OCI-LY7 (cell line): Measurements from ENCODE around the gene CCDC60. TPM values are rescaled to one million over a fixed set of nuclear protein-coding genes. Genes with fewer than 3 reads are reported as not detected.

Experiments
- BruUV-seq: library from RNA; stranded (reverse); fragments of 400-500 nt; replicated peaks from 2 replicates; lab custom pipeline; 2021; lab: Mats Ljungman, UMichigan
- CTCF ChIA-PET: fragments of 300-600 bp; sonication (Branson Sonifier 250); formaldehyde crosslinking; loops from one replicate; lab custom pipeline; 2022; ENCODE audit warnings: antibody characterized with exemption; ENCODE audit not compliant: unreplicated experiment; lab: Charles Lee
- POLR2A ChIA-PET: fragments of 300-600 bp; sonication (Branson Sonifier 250); formaldehyde crosslinking; loops from one replicate; lab custom pipeline; 2022; ENCODE audit warnings: antibody characterized with exemption; lab: Charles Lee
- DNase-seq: peaks from one replicate; pipeline ENCODE4 v3.0.0-alpha.2; 2015; ENCODE audit warnings: low spot score
- H2AFZ ChIP-seq: fragments of 200-600 bp; sonication (generic), shearing (Covaris generic); 2 replicates; pipeline ENCODE4 v1.6.1; 2014; ENCODE audit warnings: mild to moderate bottlenecking, antibody characterized with exemption, low read length, moderate library complexity
- H3K27ac ChIP-seq: fragments of 200-600 bp; sonication (generic); 2 replicates; pipeline ENCODE4 v1.5.1; 2014; ENCODE audit warnings: mixed run types, low read depth, mild to moderate bottlenecking, moderate library complexity, low read length, inconsistent platforms; ENCODE audit not compliant: poor library complexity, severe bottlenecking
- H3K36me3 ChIP-seq: fragments of 200-600 bp; sonication (generic); 2 replicates; pipeline ENCODE4 v1.6.1; 2014; ENCODE audit warnings: mild to moderate bottlenecking, antibody characterized with exemption, low read length, moderate library complexity, mixed read lengths; ENCODE audit not compliant: insufficient read depth
- H3K4me1 ChIP-seq: fragments of 200-600 bp; sonication (generic); 2 replicates; pipeline ENCODE4 v1.5.1; 2014; ENCODE audit warnings: mild to moderate bottlenecking, low read length; ENCODE audit not compliant: insufficient read depth, poor library complexity, severe bottlenecking
- H3K4me2 ChIP-seq: fragments of 200-600 bp; sonication (generic); 2 replicates; pipeline ENCODE4 v1.6.1; 2014; ENCODE audit warnings: mild to moderate bottlenecking, low read length
- H3K4me3 ChIP-seq: fragments of 200-600 bp; sonication (generic); 2 replicates; pipeline ENCODE4 v1.5.1; 2014; ENCODE audit warnings: mild to moderate bottlenecking, low read depth, low read length; ENCODE audit not compliant: poor library complexity, severe bottlenecking
- H3K79me2 ChIP-seq: fragments of 200-600 bp; sonication (generic); 2 replicates; pipeline ENCODE4 v1.6.1; 2016; ENCODE audit warnings: low read depth, mild to moderate bottlenecking, low read length, moderate library complexity, mixed read lengths; ENCODE audit not compliant: insufficient read depth
- H3K9me2 ChIP-seq: fragments of 200-600 bp; sonication (generic); 2 replicates; pipeline ENCODE4 v1.6.1; 2016; ENCODE audit warnings: mild to moderate bottlenecking, low read length, mixed read lengths; ENCODE audit not compliant: insufficient read depth
- H3K9me3 ChIP-seq: fragments of 200-600 bp; sonication (generic); 2 replicates; pipeline ENCODE4 v1.6.1; 2014; ENCODE audit warnings: mild to moderate bottlenecking, mixed run types, low read length, mixed read lengths
- H4K20me1 ChIP-seq: fragments of 200-600 bp; sonication (generic); 2 replicates; pipeline ENCODE4 v1.6.1; 2014; ENCODE audit warnings: mild to moderate bottlenecking, antibody characterized with exemption, low read length, moderate library complexity, mixed read lengths; ENCODE audit not compliant: insufficient read depth
- CTCF ChIP-seq: fragments of 200-600 bp; sonication (generic); conservative IDR thresholded peaks from 2 replicates; pipeline ENCODE4 v1.5.1; 2014; ENCODE audit warnings: mild to moderate bottlenecking, antibody characterized with exemption, low read length, moderate library complexity, mixed read lengths
- EZH2phosphoT487 ChIP-seq: fragments of 200-600 bp; sonication (generic); IDR thresholded peaks from 2 replicates; pipeline ENCODE4 v1.6.1; 2018; ENCODE audit warnings: low read depth, borderline replicate concordance, mild to moderate bottlenecking, mixed run types, antibody characterized with exemption, low read length, moderate library complexity, mixed read lengths
- intact Hi-C: fragments of 100-400 bp; cut with micrococcal nuclease; formaldehyde crosslinking; loops from one replicate; pipeline ENCODE4 v1.10.0; 2022; ENCODE audit not compliant: unreplicated experiment
- total RNA-seq, 2 experiments: library from RNA; depleted of rRNA in 1 of 2; stranded (reverse); fragments of >200 nt in 1 of 2; shearing (Covaris generic) in 1 of 2; gene quantifications; 2 replicates each; pipeline ENCODE4 v1.2.3, GENCODE V29; 2014 to 2022

CCDC60 gene
- total RNA-seq, 2 experiments from 2014 or later: not detected

DNA sequence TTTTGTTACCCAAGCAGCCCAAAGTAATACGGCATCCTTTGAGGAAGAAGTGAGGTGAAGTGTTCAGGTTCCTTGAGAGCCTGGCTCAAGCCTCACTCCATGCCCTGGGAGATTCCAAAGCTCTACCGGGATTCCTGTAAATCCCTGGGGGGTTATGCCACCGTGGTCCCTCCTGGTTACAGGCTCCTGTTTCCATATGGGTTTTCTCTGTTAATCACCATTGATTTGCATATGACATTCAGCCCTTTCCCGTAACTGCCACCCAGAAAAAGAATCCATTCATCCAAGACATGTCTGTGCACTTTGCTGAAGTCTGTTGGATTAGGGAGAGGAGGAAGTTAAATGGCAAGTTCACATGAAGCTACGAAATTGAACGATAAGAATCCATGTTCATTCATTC lies 27.9 kb upstream of the CCDC60 start:
- Histone ChIP-seq H3K4me2 (no peak overlapping the region), H3K27ac (no peak overlapping the region), H3K9me3 (no peaks in the 10 kb centered on the region), H2AFZ (no peak overlapping the region), H4K20me1 (no peaks in the 10 kb centered on the region), H3K4me1 (no peaks in the 10 kb centered on the region), H3K9me2 (no peaks in the 10 kb centered on the region), H3K79me2 (no peaks in the 10 kb centered on the region), H3K4me3 (no peak overlapping the region), H3K36me3 (no peaks in the 10 kb centered on the region)
- CTCF ChIA-PET: no interaction called here
- DNase-seq: no peak
- intact Hi-C loops: no loop called here
- no peak for TF ChIP-seq EZH2phosphoT487
- TF ChIP-seq CTCF: no peak
- BruUV-seq: no TSS peak
- POLR2A ChIA-PET: no interaction called here

DNA sequence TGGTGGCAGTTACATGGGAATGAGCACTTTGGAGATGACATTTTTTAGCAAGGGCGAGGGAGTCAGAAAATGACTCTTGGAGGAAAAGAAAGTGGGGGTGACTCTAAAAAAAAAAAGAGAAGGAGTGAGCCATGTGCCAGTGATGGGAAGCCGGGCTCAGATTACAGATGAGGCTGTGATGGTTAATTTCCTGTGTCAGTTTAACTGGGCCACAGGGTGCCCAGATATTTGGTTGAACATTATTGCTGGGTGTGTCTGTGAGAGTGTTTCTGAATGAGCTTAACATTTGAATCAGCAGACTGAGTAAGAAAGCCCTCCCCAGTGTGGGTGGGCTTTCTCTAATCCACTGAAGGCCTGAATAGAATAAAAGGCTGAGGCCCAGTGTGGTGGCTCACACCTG lies 26.8 kb upstream of the CCDC60 start:
- intact Hi-C loops: no loop called here
- H2AFZ ChIP-seq: no peak overlapping the region
- H3K27ac ChIP-seq: no peak overlapping the region
- H3K4me3 ChIP-seq: no peak overlapping the region
- no peak for DNase-seq
- POLR2A ChIA-PET: no interaction called here
- no TSS peak for BruUV-seq
- no peaks in the 10 kb centered on the region for H3K9me2 ChIP-seq
- TF ChIP-seq CTCF (no peak), EZH2phosphoT487 (no peak)
- no peak overlapping the region for H3K4me2 ChIP-seq
- CTCF ChIA-PET: no interaction called here
- H3K36me3 ChIP-seq: no peaks in the 10 kb centered on the region
- no peaks in the 10 kb centered on the region for H3K4me1 ChIP-seq
- no peaks in the 10 kb centered on the region for H3K79me2 ChIP-seq
- H4K20me1 ChIP-seq: no peaks in the 10 kb centered on the region
- H3K9me3 ChIP-seq: no peaks in the 10 kb centered on the region

DNA sequence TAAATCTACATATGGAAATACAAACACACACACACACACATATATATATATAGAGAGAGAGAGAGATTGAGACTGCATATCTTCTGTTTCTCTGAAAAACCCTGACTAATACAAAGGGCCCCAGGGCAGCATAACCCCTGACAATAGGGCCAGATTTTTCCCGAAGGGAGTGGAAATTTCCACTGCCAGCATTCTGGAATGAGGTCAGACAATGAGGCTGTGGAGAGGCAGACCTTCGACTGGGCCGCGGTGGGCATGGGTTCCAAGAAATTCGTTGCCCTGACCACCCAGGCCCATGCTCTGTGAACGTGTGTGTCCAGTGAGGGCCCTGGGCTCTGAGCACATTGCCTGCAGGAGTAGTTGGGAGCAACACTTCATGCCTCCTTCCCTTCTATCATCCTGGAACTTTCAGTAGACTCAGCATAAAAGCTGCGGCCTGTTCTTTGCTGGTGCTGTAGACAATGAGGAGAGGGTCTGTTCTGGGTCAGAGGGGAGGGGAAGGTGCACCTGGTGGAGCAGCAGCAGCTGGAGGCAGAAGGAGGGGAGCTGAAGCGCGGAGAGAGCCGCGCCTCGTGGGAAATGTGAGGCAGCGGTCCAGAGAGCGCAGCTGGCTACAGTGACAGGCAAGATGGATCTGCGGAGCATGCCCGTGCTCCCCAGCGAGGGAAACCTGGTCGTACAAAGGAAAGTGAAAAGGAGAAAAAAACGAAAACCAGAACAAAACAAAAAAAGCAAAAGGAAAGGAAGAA lies 25.6 kb upstream of the CCDC60 start:
- no peaks in the 10 kb centered on the region for H3K4me1 ChIP-seq
- no peaks in the 10 kb centered on the region for H3K79me2 ChIP-seq
- no peak overlapping the region for H3K4me3 ChIP-seq
- ChIA-PET CTCF (no interaction called here), POLR2A (no interaction called here)
- H3K4me2 ChIP-seq: no peak overlapping the region
- DNase-seq: no peak
- H3K36me3 ChIP-seq: no peaks in the 10 kb centered on the region
- H3K27ac ChIP-seq: no peak overlapping the region
- no peaks in the 10 kb centered on the region for H3K9me2 ChIP-seq
- no peaks in the 10 kb centered on the region for H3K9me3 ChIP-seq
- intact Hi-C loops: no loop called here
- H2AFZ ChIP-seq: no peak overlapping the region
- TF ChIP-seq EZH2phosphoT487 (no peak), CTCF (no peak)
- no TSS peak for BruUV-seq
- H4K20me1 ChIP-seq: no peaks in the 10 kb centered on the region
